ENCODE measurements around the gene PDE11A. TPM values are rescaled to one million over a fixed set of nuclear protein-coding genes. Genes with fewer than 3 reads are reported as not detected.
A peak's percentile ranks its signal among the peaks of the same experiment; 100 is the strongest.

Gene PDE11A
- total RNA-seq, 1 experiment from 2014 or later = 0.13 TPM

GRCh38 chr2:177763531-177764265 lies 308.9 kb downstream of the PDE11A start:
- peak overlapping the region; percentile 63 for H2AFZ ChIP-seq (ENCODE audit: low read length)

More at GRCh38 chr2:177763531-177764265, 308.9 kb downstream of the PDE11A start:
- Histone ChIP-seq H2BK120ac (ENCODE audit: low read depth, low read length, poor library complexity, severe bottlenecking) (no peak overlapping the region), H3K56ac (ENCODE audit: insufficient read length, low read depth, low read length) (no peak overlapping the region), H3K14ac (ENCODE audit: insufficient read depth, low read length) (no peak overlapping the region), H4K20me1 (ENCODE audit: control insufficient read depth, insufficient read depth, insufficient read length) (no peaks in the 10 kb centered on the region), H3K9me3 (ENCODE audit: control insufficient read depth, low read depth, low read length) (no peaks in the 10 kb centered on the region), H4K91ac (ENCODE audit: insufficient read length, low read depth, low read length) (no peak overlapping the region), H2BK20ac (ENCODE audit: low read depth, low read length, poor library complexity, severe bottlenecking) (no peak overlapping the region), H3K9ac (ENCODE audit: extremely low read depth, insufficient read length, low read length) (no peak overlapping the region), H3K4me1 (ENCODE audit: insufficient read depth, low read length) (no peaks in the 10 kb centered on the region), H2BK15ac (ENCODE audit: low read depth, low read length) (no peak overlapping the region), H3K23me2 (ENCODE audit: insufficient read length, low read depth, low read length, poor library complexity, severe bottlenecking) (peaks cover 2% of the 10 kb centered on the region), H3K23ac (ENCODE audit: insufficient read length, low read depth, low read length) (no peak overlapping the region), H3K4ac (ENCODE audit: low read depth, low read length) (no peak overlapping the region), H3T11ph (ENCODE audit: low read length) (no peak overlapping the region), H4K5ac (ENCODE audit: insufficient read length, low read depth, low read length) (no peak overlapping the region), H2BK12ac (ENCODE audit: insufficient read length, low read depth, low read length) (no peak overlapping the region), H3K4me2 (ENCODE audit: insufficient read depth, insufficient read length, low read length) (peak overlapping the region; percentile 55), H3K27me3 (ENCODE audit: insufficient read depth, low read length) (no peaks in the 10 kb centered on the region), H3K27ac (ENCODE audit: insufficient read length, low read depth, low read length) (no peak overlapping the region), H4K8ac (replicated peaks; ENCODE audit: insufficient read length, low read depth, low read length) (no peak overlapping the region), H2BK5ac (ENCODE audit: insufficient read length, low read length) (no peak overlapping the region), H3K18ac (ENCODE audit: insufficient read length, low read depth, low read length) (peak overlapping the region; percentile 47), H3K79me2 (ENCODE audit: insufficient read depth, low read length) (no peaks in the 10 kb centered on the region), H3K79me1 (ENCODE audit: insufficient read depth, low read depth, low read length, poor library complexity, severe bottlenecking) (no peaks in the 10 kb centered on the region), H2AK5ac (ENCODE audit: insufficient read length, low read length) (no peak overlapping the region)
- peak; percentile 90 for DNase-seq
- Mint-ChIP-seq H3K27me3 (ENCODE audit: low read depth) (peaks cover 40% of the 10 kb centered on the region), H3K27ac (no peak overlapping the region), H3K4me1 (peaks cover 20 to 21% of the 10 kb centered on the region in 2 experiments), H3K4me3 (peak overlapping the region; percentile 47 to 53; a peak in 4 of 5 replicates), H3K36me3 (ENCODE audit: insufficient read depth in 1 of 3, low read depth in 3 of 3) (no peaks in the 10 kb centered on the region), H3K9me3 (no peaks in the 10 kb centered on the region)
- WGBS (ENCODE audit: extremely low coverage, insufficient read length, low lambda C conversion rate) = no CpG with 5 or more reads among the region's 14 CpGs
- peak; percentile 95 for TF ChIP-seq CTCF (conservative IDR thresholded peaks at IDR 0.05)
